PC-9 (cell line): ENCODE data around the gene RETREG3.
"Not testable (repeated sequence)": the region's sequence is repeated elsewhere in the genome, so short reads cannot be mapped to it uniquely, and the experiment has no call there.

Source experiments
- CTCF ChIP-seq: fragments of 200-600 bp; sonication (generic); conservative IDR thresholded peaks from 2 replicates; pipeline ENCODE4 v1.6.1; 2017; ENCODE audit warnings: mixed run types, antibody characterized with exemption, mild to moderate bottlenecking, moderate library complexity
- EZH2 ChIP-seq: fragments of 200-600 bp; sonication (generic); IDR thresholded peaks from 2 replicates; pipeline ENCODE4 v1.8.0; 2017; ENCODE audit warnings: antibody characterized with exemption, low read depth

- TF ChIP-seq CTCF = 0 out of 2 replicates have a peak, but pooled peaks have one; percentile 20
- not testable (repeated sequence) for TF ChIP-seq EZH2
Measured at GRCh38 chr17:42555961-42556617, 53.1 kb downstream of the RETREG3 start.
